Iris pigment epithelial cell (primary cell): ENCODE data around the gene METTL21A.
A peak's percentile ranks its signal among the peaks of the same experiment; 100 is the strongest.
"Not testable (repeated sequence)": the region's sequence is repeated elsewhere in the genome, so short reads cannot be mapped to it uniquely, and the experiment has no call there.

ENCODE experiments used
- DNase-seq: peaks from one replicate; pipeline ENCODE4 v3.0.0-alpha.2; 2011; ENCODE audit warnings: low read depth

The METTL21A gene

GRCh38 chr2:207625014-207625907 is at the start of gene METTL21A:
Gene METTL21A (minus strand): TSS chr2:207625394. CDS start chr2:207624375, 1,019 bp downstream.
- peak; percentile 88 for DNase-seq

DNA sequence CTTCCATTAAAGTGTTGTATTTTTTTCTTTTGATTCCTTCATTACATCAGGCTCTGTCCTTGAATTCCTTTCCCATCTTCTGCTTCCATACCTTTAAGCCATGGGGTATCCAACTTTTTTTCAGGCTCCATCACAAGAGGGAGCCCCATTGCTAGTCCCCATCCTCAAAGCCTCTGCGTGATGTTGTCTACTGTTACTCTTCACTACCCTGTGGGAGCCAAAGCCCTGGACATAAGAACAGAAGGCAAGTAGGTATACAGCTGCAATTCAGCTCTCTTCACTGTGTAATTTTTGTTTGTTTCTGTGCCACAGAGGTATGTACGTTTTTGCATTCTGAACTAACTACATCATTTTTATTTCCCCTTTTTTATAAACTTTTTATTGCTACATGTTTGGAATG is 49.6 kb upstream of the METTL21A start:
- no peak for DNase-seq

DNA sequence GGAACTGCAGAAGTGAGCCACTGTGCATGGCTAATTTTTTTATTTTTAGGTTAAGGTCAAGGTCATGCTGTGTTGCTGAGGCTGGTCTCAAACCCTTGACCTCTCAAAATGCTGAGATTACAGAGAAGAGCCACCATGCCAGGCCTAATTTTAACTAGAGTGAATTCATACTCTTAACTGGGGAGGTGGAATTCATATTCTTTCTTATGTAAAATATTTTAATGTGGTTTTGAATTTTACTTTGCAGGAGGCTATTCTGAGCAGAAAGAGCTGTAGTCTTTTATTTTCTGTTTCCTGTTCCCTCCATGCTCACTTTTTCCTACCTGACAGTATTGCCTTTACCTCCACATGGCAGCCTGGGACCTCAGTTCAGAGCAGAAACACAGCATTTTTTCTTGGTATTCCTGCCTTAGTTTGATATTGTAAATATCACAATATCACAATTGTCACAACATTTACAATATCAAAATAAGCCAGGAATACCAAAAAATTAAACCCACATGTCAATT is 49.1 kb upstream of the METTL21A start:
- no peak for DNase-seq

GRCh38 chr2:207673431-207673830 is 48.2 kb upstream of the METTL21A start:
- DNase-seq: no peak

DNA sequence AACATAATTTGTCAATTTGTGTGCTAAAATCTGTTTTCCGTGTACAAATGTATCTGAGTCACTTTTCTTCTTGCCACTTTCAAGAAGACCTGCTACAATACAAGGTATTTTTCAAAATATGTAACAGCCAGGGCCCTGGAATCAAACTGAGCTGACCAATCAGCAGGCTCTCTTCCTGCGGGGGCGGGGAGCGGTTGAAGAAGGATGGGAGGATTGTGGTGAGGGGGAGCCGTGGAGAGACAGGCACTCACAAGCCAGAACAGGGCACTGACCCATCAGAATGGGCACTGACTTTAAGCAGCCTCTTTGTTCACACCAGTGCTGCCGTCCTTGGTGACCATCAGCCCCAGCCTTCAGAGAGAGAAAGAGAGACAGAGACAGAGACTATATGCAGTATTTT is 45.7 kb upstream of the METTL21A start:
- no peak for DNase-seq

GRCh38 chr2:207663870-207664545 is 38.8 kb upstream of the METTL21A start:
- no peak for DNase-seq

DNA sequence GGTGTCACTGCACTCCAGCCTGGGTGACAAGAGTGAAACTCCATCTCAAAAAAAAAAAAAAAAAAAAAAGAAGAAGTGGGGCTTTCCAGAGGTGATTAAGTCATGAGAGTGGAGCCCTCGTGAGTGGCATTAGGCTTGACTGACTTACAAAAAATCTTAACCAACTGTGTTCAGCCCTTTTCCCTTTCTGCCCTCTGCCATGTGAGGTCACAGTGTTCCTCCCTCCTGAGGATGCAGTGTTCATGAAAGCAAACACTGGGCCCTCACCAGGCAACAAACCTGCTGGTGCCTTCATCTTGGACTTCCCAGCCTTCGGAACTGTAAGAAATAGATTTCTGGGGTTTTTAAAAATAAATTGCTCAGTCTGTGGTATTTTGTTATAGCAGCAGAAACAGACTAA is 37.0 kb upstream of the METTL21A start:
- no peak for DNase-seq

DNA sequence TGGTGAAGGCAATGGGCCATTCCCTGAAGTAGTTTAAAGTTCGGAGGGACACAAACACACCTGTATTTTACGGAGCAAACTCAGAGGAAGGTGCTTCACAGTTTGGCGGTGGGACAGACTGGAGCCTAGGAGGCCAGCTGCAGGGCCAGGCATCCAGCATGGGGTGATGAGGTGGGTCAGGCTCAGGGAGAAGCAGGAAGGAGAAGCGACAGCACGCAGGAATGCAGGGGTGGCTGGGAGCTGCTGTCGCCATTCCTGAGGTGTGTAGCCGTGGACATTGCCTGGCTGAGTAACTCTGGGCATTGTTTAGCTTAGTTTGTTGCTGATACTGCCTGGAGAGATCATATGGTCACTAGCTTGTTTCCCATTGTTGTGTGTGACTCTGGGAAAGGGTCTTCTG is 35.8 kb upstream of the METTL21A start:
- no peak for DNase-seq

- DNase-seq: no peak
These were observed 33.0 kb upstream of the METTL21A start for GRCh38 chr2:207658156-207658555.

DNA sequence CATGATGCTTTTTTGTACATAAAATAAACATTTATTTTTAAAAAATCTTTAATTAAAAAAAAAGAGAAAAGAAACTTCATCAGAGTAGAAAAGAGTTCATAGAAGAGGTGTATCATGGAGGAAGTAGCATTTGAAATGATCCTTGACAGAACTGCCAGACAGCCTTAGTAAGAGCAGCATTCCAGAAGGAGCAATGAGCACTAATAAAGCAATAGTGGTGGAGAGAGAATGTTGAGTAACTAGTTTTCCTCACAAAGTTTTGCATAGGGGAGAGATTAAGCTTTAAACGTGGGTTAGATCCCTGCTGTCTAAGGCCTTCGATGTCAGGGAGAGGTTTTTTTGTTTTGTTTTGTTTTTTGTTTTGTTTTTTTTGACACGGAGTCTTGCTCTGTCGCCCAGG is 29.8 kb upstream of the METTL21A start:
- no peak for DNase-seq

GRCh38 chr2:207646582-207646981 is 21.4 kb upstream of the METTL21A start:
- not testable (repeated sequence) for DNase-seq

- DNase-seq: no peak
These were observed 18.7 kb upstream of the METTL21A start for GRCh38 chr2:207643892-207644291.

DNA sequence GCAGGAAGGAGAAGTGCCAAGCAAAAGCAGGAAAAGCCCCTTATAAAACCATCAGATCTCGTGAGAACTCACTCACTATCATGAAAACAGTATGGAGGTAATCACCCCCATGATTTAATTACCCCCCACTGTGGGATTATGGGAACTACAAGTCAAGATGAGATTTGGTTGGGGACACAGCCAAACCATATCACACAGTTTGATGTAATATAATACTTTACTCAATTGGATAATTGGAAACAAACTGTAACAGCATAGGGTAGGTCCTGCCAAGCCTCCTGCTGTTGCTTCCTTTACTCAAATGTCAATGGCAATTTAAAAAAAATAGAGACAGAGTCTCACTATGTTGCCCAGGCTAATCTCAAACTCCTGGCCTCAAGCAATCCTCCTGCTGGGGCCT is 15.5 kb upstream of the METTL21A start:
- DNase-seq: no peak

DNA sequence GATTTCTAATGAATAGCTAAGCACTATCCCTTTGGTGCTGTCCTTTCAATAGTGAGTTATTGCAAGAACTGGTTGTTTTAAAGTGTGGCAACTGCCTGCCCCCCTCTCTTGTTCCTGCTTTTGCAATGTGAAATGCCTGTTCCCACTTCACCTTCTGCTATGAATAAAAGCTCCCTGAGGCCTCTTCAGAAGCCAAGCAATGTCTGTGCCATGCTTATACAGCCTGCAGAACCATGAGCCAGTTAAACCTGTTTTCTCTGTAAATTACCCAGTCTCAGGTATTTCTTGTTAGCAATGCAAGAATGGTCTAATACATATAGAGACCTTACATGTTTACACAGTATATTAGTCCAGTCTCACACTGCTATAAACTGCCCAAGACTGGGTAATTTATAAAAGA is 15.0 kb upstream of the METTL21A start:
- no peak for DNase-seq

DNA sequence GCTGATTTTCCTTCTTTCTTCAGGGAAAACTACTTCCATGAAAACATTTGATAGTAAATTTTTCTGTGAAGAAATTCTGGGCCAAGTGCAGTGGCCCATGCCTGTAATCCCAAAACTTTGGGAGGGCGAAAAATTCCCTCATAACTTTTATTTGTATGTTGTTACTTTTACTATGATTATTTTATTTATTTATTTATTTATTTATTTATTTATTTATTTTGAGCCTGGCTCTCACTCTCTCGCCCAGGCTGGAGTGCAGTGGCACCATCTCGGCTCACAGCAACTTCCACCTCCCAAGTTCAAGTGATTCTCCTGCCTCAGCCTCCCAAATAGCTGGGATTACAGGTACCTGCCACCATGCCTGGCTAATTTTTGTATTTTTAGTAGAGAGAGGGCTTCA is 14.1 kb upstream of the METTL21A start:
- not testable (repeated sequence) for DNase-seq

DNA sequence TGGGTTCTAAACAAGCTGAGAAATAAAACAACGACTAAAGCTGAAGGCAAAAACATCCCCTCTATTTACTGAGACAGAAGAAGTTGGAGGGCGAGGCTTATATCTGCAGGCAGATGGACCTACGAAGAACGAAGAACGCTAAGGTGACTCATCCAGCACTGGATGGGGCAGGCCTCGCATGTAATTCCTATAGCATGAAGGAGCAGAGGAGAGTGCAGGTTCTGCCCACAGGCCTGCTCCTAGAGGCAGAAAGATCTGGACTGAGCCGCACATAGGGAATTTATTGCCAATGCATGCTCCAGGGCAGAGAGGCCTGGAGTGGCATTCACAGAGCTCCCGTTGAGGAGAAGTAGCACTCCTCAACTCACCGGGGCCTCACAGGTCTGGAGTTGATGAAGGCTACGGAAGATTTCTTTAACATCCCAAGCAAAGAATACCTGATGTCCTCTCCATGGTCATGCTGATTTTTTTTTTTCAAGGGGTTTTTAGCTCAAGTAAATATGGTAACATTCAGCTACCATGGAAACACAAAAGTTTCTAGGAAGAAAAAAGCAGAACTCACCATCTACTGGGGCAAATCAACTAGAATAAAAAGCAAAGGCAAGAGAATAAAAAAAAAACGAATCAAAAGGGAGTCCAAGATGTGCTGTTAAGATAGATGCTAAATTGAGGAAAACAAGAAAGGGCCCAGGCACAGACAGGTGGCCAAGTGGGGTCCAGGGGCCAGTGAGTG is 10.4 kb upstream of the METTL21A start:
- peak; percentile 82 for DNase-seq

DNA sequence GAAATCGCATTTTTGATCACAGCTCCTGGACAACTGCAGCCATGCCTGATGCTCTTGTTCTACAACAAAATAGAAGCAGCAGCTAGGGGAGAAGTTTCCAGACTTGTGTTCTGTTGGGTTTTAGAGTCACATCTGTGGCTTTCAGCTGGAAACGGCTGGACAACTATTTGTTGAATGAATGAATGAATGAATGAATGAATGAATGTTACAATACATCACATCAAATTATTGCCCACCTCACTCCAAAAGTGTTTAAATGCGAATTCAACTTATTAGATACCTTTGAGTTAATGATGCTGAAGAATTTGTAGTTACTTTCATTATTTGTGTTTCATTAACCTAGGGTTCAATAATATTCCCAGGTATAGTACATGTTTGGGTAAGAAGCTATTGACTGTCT is 8.5 kb upstream of the METTL21A start:
- DNase-seq: no peak

DNA sequence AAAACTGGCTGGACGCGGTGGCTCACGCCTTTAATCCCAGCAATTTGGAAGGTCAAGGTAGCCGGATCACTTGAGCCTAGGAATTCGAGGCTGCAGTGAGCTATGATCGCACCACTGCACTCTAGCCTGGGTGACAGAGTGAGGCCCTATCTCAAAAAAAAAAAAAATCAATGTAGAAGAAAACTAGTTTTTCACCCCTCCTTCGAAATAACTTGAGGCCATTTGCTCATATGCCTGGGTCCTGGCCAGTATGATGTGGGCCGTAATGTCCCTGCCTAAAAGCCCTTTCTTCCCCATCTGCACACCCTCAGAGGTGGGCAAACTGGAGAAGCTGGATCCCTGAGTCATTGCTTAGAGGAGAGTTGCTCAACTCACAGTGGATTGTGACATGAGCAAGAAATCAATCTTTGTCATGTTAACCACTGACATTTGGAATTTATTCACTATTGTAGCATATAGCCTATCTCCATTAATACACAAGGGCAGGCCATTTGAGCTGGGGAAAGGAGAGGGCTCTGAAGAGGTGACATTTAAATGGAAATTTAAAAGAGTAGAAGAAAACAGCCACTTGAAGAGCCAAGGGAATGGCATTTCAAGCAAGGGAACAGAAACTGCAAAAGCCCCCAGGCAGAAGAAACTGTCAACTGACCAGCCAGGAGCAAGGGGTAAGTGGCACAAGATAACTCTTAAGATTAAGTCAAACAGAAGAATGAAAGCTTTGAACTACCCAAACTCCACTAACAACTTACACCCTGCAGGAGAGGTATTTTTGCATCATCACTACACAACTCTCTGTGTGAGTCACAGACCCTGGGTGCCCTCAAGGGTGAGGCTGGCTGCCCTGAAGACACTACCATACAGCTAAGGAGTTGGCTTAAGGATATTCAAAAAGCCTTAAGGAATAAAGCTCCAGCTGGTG is 7.6 kb upstream of the METTL21A start:
- peak; percentile 82 for DNase-seq

- DNase-seq: no peak
These were observed 5.3 kb upstream of the METTL21A start for GRCh38 chr2:207630491-207630890.

DNA sequence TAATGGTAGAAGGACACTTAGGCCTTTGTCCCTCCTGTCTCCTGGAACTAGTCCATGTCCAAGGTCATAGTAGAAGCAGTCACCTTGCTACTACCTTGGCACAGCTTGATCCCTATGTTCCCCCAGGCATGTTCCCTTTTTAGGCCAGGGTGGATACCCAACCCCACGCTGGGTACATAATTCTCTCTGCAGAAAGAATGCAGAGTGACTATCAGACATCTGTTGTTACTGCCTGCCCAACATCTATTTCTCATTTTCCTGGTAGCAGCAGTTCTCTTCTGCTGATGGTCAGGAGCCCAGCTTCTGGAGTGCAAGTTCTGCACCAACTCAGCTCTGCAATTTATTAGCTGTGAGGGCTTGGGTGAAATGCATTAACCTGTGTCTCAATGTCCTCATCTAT is 4.4 kb upstream of the METTL21A start:
- DNase-seq: no peak
